Tibial nerve (tissue), 3 donors: ENCODE measurements around the gene TNIK.

Experiments
- CTCF ChIP-seq, 5 experiments: fragments of 200-600 bp in 3 of 5; fragments of 450-650 bp in 2 of 5; sonication (generic) in 3 of 5; IDR thresholded peaks; one replicate each; pipeline ENCODE4 v1.5.1; 2016 to 2019; ENCODE audit warnings: antibody characterized with exemption in 5 of 5, mild to moderate bottlenecking in 3 of 5, moderate library complexity in 2 of 5
- POLR2A ChIP-seq, 2 donors: fragments of 450-650 bp; IDR thresholded peaks; one replicate each; pipeline ENCODE4 v1.6.1; 2017; ENCODE audit warnings: antibody characterized with exemption in 2 of 2, mild to moderate bottlenecking in 2 of 2, moderate library complexity in 2 of 2

- TF ChIP-seq CTCF (IDR thresholded peaks at IDR 0.05) (no peak), POLR2A (IDR thresholded peaks at IDR 0.05) (no peak)
Observed at GRCh38 chr3:171345107-171345843, 114.9 kb downstream of the TNIK start.
